Hematopoietic multipotent progenitor cell treated with erythropoietin and hydrocortisone succinate and interleukin-3 and kit ligand, for 4 days (in vitro differentiated cells): Measurements from ENCODE around the gene SETD1A.

Source experiments
- DNase-seq: peaks from one replicate; pipeline ENCODE4 v3.0.0-alpha.2; 2015

SETD1A gene

GRCh38 chr16:30983898-30984610 lies 26.5 kb downstream of the SETD1A start:
- no peak for DNase-seq

DNA sequence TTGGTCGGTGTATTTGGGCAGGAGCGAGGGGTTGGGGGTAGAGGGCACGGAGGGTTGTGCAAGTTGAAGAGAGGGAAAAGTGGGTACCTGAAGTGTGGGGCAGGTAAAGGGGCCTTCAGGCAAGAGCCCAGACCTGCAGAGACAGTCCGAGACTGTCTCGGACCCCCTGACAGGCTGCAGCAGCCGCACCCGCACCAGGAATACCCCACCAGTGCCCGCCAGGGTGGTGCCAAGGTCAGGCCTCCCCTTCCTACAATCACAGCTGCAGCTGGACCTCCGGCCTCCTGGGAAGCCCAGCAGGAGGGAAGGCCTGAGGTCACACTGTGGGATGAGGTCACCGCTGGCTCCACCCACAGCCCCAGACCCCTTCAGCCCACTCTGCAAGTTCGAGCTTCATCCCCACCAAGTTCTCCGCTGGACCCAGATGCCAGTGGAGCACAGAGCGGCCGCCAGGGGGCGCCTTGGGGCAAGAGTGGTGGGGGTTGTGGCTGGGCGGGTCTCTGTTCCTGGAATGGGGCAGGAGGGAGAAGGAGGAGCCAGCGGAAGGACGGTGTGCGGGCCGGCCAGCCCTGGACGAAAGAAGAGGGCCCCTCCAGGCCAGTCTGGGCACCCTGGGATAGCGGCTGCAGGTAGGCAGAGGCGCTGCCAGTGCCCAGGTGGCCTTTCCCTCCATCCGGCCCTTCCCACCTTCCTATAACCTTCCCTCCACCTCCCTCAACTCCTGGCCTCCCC lies 27.3 kb downstream of the SETD1A start, which contains the start of gene HSD3B7:
Gene HSD3B7, plus strand, starts transcription at position 539 of the 732 bp plus-strand sequence. CDS start 452 bp downstream, outside the sequence.
- peak; percentile 90 for DNase-seq

DNA sequence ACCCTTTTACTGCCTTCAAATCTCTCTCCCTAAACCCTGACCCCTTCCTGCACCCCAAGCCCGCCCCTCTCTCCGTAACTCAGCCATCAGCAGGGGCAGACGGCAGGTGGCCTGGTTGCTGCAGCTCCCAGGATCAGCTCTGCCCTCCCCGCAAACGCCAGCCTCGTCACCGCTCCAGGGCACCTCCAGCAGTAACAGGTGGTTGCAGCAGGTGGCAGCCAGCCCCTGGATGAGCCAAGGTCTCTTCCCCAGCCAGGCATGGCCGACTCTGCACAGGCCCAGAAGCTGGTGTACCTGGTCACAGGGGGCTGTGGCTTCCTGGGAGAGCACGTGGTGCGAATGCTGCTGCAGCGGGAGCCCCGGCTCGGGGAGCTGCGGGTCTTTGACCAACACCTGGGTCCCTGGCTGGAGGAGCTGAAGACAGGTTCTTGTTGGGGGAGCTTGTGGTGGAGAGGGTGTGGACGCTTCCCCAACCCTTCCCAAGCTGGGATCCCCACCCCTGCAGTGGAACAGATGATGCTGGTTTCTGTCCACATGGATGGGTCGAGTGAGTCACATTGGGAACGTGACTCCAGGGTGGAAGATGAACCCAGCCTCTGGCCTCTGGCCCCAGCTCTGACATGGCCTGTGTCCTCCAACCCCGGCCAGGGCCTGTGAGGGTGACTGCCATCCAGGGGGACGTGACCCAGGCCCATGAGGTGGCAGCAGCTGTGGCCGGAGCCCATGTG lies 28.0 kb downstream of the SETD1A start:
- DNase-seq: peak; percentile 39

GRCh38 chr16:30986129-30986991 lies 28.8 kb downstream of the SETD1A start:
- no peak for DNase-seq

- DNase-seq: no peak
These were observed 30.1 kb downstream of the SETD1A start for GRCh38 chr16:30987581-30988190.

- no peak for DNase-seq
These were observed 32.0 kb downstream of the SETD1A start for GRCh38 chr16:30989469-30990047.

DNA sequence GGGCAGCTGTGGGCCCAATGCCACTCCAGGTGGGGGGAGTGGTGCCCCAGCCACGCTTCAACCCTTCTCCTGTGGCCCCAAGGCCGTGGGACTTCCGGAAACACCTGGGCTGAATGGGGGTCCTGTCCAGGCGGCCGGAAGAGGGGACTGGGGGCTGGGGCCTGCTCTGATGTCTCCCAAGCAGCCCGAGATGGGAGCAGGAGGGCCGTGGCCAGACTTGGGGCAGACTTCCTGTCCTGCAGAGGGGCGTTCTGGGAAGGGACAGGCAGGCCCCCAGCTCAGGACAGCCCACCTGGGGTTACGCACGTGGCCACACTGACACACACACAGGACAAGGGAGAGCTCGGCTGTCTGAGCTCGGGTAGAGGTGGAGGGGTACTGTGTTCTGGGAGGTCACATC lies 32.6 kb downstream of the SETD1A start:
- DNase-seq: no peak

DNA sequence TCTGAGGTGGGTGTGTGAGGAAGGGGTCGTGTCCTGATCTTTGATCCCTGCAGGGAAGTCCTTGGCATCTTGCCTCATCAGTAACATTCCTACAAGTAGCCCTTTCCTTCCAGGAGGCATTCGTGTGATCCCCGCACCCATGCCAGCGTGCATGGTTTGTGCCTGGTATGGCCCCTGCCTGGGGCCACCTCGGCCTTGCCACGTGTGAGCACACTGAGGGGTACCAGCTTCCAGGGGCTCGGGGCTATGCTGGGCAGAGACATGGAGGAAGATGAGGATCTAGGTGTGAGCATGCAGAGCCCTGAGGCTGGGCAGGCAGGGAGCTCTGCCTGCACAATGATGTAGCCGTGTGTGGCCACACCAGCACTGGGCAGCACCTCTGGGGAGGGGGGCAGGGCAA lies 33.5 kb downstream of the SETD1A start:
- DNase-seq: no peak

- DNase-seq: peak; percentile 53
These were observed 34.8 kb downstream of the SETD1A start for GRCh38 chr16:30992276-30992780.

GRCh38 chr16:30992931-30993816 lies 35.6 kb downstream of the SETD1A start:
- DNase-seq: peak; percentile 91

- no peak for DNase-seq
These were observed 38.4 kb downstream of the SETD1A start for GRCh38 chr16:30995927-30996323.

DNA sequence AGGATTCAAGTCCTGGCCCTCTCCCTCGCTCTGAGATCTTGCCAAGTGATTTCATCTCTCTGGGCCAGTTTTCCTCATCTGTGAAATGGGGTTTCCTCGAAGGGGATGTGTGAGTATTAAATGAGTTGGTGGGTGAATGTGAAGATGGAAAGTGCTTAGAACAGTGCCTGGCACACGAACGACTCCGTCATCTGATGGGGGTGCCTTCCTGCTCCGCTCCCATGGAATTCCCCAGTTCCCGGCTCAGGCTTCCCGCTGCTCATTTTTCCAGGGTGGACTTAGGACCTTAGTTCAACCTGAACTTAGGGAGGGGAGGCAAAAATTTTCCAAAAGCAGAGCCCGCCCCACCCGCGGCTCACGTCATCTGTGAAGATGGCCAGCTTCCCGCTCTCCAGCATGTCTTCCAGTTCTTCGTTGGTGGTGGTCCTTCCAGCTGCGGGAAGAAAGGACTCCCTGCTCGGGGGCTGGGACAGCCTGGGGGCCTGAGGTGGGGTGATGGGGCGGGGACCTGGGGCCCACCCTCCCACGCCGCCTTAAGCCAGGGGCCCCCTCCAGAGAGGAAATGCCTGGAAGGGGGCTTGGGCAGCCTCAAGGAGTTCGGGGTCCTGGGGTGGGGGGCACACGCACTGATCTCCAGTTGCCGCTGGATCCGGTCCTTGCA lies 38.9 kb downstream of the SETD1A start:
- no peak for DNase-seq

DNA sequence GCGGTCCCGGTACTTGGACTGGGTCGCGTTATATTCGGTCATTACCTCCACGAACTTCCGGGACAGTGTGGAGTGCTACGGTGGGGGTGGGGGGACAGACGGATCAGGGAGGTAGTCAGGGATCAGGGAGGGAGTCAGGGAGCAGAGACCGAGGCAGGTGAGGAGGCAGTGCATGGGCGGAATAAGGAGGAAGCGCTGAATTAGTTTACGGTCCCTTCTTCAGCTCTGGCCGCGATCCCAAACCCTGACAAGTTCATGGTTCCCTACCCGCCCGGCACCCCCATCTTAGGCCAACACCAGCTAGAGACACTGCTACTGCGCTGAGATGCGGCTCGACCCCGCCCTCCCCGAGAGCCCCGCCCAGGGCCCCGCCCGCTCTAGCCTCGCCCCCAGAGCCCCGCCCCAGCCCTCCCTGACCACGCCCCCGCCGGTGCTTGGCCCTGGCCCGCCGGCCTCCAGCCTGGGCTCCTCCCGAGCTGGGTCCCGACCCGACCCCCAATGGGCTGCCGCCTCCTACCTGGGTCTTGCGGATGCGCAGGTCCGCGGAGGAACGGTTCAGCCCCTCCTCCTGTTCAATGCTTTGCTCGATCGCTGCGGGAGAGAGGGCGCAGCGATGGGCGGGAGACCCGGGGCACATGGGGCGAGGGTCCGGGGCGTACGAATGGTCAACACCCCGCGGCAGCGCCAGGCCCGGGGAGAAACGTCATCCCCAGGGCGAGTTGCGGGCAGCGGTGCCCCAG lies 39.6 kb downstream of the SETD1A start:
- DNase-seq: peak; percentile 93

GRCh38 chr16:30997725-30998711 lies 40.5 kb downstream of the SETD1A start:
- DNase-seq: no peak

GRCh38 chr16:30998852-30999761 lies 41.6 kb downstream of the SETD1A start:
- DNase-seq: no peak

- no peak for DNase-seq
These were observed 43.3 kb downstream of the SETD1A start for GRCh38 chr16:31000671-31001382.
